ELF-1 (cell line): Measurements from ENCODE around the gene CEP85L.
A peak's percentile ranks its signal among the peaks of the same experiment; 100 is the strongest.

Experiments
- DNase-seq: peaks from one replicate; pipeline ENCODE4 v3.0.0-alpha.2; 2016; ENCODE audit warnings: low read depth, low spot score

Gene CEP85L

DNA sequence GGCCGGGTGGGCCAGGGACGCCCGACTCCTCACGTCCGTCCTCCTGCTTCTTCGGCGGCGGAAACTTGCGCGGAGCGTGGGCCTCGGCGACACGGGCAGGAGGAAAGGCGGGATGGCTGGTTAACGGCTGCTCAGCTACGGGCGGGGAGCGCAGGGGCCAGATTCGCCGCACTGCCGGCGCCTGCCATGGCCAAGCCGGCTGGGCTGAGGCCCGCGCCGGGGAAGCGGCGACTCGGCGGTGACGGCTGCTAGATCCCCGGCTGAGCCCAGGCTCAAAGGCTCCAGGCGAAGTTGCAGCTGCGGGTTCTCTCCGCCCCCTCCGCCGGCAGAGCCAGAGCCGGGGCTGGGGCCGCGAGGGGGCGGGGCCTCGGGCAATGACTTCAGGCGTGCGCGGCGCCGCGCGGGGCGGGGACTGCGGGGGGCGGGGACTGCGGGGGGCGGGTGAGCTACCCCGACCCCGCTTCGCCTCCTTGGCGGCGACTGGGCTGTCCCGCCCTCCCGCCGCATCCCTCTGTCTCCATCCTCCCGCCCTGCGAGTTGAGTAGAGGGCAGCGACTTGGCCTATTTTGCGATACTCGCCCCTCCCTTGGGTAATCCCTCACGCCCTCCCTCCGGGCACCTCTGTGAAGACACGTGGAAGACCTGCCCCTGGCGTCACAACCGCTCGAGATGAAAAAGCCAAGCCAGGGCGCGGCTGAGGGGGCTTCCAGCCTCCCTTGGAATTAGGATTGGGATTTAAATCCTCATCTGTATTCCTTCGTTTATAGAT lies at the start of gene CEP85L:
Gene CEP85L, minus strand, starts transcription at position 310 of the 769 bp plus-strand sequence. CDS start 322 bp downstream, outside the sequence.
- peak; percentile 91 for DNase-seq

- DNase-seq = no peak
Observed at GRCh38 chr6:118700531-118700930, 49.1 kb upstream of the CEP85L start.

DNA sequence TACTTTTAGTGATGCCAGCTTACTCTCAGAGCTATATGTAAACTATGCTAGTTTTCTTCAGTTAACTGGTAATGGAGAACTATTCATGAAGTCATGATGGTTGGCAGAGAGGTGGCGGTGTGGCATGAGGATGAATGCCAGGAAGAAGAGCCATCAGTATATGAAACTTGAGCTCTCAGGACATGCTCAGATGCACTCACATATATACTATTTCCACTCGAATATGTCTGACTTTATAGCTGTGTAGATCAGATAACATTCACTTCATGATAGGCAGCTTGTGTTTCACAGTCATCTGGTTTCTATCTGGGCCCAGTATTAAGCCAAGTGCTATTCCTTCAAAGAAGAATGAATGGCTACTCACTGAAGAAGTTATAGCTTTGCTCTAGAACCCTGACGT lies 46.2 kb upstream of the CEP85L start:
- no peak for DNase-seq

- no peak for DNase-seq
Observed at GRCh38 chr6:118696271-118696670, 44.9 kb upstream of the CEP85L start.

DNA sequence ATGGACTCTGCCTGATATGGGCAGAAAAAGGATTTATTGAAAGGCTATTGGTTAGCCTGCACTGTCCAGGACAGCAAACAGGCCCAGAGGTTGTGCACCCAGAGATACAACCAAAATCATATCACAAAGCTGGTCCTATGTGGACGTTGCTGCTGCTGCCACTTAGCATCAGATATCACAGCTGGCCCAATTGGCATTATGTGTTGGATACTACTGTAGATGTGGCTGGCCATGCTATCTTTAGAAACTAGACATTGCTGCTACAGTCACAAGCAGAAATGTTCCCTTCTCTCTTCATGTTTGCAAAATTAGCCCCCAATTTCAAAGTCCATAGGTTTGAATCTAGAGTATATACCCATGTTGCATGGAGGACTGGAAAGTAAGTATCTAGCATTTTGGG lies 42.2 kb upstream of the CEP85L start:
- no peak for DNase-seq

- DNase-seq = no peak
Observed at GRCh38 chr6:118685823-118686449, 34.5 kb upstream of the CEP85L start.

GRCh38 chr6:118683881-118684872 lies 32.8 kb upstream of the CEP85L start:
- no peak for DNase-seq

GRCh38 chr6:118680452-118681095 lies 29.2 kb upstream of the CEP85L start:
- no peak for DNase-seq

- no peak for DNase-seq
Observed at GRCh38 chr6:118679327-118679901, 28.0 kb upstream of the CEP85L start.

DNA sequence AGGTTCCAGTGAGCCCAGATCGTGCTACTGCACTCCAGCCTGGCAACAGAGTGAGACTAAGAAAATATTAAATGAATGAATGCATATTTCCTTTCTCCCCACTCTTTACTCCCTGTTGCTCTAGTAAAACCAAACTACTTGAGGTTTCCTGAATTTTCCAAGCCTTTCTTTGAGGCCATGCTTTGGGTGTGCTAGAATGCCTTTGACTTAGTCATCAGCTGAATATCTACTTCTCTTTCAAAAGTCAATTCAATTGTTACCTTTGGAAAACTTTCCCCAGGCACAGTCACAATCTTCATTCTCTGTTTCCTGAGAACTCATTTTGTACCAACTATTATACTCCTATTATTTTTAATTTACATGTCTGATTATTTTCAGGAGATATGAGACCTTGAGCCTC lies 27.5 kb upstream of the CEP85L start:
- no peak for DNase-seq

DNA sequence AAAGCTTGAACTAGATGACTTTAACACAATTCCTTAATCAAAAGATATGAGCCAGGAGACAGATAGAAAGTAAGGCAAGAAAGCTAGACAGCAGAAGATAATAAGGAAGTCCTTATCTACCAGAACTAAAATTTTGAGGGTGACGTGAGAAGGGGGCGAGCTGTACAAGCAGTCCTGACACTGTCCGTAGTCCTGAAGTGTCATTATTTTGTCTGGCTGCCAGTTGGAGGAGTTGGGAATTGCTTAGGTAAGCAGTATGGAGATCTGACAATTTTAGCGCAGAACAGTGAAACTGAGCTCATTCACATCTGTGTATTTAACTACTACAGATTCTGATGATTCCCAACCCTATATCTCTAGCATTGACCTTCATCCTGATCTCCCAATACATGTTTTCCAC lies 25.8 kb upstream of the CEP85L start:
- no peak for DNase-seq

- DNase-seq = no peak
Observed at GRCh38 chr6:118675225-118675624, 23.8 kb upstream of the CEP85L start.

DNA sequence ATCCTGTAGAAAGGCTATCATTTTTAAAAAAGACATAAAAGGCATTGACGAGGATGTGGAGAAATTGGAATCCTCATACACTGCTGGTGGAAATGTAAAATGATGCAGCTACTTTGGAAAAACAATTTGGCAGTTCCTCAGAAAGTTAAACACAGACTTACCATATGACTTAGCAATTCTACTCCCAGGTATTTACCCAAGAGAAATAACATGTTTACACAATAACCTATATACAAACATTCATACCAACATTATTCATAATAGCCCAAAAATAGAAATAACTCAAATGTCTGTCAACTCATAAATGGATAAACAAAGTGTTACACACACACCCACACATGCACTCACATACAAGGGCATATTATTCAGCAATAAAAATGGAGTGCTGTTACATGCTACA lies 23.4 kb upstream of the CEP85L start:
- DNase-seq = no peak

GRCh38 chr6:118672678-118673077 lies 21.3 kb upstream of the CEP85L start:
- no peak for DNase-seq

DNA sequence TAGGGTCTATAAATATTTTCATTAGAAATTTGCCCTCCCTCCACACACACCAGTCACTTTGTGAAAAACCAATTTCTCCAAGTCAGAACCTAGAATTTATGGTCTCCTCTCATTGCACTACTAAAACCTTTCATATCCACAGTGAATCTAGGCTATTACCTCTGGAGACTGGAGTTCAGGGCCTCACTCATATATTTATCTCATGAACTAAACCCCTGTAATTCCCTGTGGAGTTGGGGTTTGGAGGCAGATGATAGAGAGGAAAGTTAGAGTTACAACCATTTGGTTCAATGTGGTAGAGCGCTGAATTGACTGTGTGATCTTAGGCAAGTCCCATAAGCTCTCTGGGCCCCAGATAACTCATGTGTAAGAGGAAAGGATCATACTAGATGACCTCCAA lies 18.2 kb upstream of the CEP85L start:
- DNase-seq = no peak

DNA sequence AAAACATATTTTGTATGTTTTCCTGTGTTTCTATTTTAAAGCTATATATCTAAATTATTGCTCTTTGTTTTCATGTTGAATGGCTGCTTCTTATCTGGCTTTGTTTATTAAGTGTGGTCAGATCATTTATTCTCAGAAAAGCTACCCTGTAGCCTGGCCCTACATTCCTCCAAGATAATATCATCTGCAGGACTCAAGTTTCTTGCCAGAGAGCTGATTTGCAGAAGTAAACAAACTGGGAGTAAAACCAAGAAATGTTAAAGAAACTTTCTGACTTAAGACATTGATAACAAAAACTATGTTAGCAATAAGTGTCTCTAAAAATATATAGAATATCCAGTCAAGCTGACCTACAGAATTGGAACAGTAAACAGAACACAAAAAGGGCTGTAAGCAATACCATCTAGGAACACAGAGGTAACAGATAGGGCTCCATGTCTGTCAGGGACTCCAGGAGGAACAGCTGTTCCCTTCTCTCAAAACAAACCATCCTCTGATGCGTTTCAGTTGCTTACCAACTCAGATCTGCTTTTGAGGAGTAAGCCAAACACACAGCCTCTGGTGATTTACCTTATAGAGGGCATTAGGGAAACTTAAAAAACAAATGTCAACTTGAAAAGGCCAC lies 17.5 kb upstream of the CEP85L start:
- no peak for DNase-seq

DNA sequence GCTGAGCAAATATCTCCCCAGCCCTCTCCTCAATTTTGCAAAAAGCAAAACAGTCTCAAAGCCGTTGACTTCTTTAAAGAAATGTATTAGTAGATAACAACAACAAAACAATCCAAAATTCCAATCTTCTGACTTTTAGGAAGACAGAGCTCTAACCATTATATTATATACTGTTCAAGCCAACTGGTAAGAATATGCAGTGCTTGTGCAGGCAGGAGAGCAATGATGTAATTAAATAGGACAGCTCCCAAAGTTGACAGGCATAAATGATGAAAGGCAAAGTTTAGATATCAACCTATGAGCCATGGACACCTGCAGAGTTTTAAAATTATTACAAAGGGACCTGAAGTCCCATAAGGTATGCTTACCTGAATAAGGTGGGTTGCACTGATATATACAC lies 16.6 kb upstream of the CEP85L start:
- DNase-seq = no peak

DNA sequence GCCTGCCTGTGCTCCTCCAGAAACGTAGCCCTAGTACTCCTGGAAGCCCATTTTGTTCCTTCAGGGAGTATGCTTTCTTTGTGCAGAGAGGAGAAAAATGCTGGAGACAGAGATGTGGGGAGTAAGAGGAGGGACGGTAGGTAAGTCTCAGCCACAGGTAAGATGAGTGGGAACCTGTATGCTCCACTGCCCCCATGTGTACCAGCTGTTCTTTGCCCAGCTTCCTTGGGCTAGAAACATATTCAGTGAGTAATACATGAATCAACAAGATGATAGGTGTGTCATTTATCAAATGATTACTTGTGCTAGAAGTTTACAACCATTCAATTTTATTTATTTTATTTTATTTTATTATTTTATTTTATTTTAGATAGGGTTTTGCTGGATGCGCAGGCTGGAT lies 13.6 kb upstream of the CEP85L start:
- DNase-seq = no peak

DNA sequence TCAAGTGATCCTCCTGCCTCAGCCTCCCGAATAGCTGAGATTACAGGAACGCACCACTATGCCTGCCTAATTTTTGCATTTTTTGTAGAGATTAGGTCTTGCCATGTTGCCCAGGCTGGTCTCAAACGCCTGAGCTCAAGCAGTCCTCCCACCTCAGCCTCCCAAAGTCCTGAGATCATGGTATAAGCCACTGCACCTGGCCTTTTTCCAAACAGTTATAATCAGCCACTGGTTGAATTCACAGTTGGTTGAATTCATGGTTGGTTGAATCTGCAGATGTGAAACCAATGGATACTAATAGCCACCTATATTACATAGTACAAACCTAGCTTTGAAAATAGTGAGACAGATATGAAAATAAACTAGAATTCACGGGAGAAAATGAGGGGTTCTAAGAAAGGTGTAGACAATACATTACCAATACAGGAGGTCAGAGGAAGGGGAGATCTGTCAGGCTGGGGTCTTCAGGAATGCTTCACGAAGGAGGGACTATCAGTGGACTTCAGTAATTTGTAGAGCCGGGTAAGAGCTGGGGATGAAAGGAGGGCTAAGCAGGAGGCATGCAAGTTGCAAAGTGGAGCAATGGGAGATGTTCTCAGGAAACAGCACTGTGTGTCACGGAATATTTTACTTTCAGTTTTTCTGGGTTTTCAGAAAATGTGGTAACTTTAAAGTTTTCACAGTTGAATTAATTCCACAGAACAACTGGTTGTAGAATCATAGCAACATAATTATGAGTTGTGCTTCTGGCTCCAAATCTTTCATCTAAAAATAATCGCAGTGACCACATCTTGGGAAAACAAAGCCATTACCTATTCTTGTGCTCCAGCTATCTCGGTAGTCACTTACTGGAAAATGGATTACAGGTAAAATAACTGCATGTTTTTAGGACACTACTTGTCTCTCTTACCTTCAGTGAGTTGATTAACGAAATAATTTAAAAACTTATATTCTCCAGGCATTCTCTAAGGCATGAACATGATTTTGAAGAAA lies 12.9 kb upstream of the CEP85L start:
- no peak for DNase-seq

GRCh38 chr6:118661831-118662230 lies 10.4 kb upstream of the CEP85L start:
- DNase-seq = no peak
